SK-N-SH (cell line): ENCODE measurements around the gene HIPK2.

Experiments
- CTCF ChIP-seq: fragments of 200-600 bp; sonication (generic); IDR thresholded peaks from 2 replicates; pipeline ENCODE4 v1.6.1; 2017; ENCODE audit warnings: antibody characterized with exemption, mild to moderate bottlenecking, moderate library complexity
- EP300 ChIP-seq, 2 experiments: IDR thresholded peaks; 2 replicates each; pipeline versions ENCODE4 v1.4.0 to v1.6.1; 2012; ENCODE audit warnings: borderline replicate concordance in 1 of 2, low read depth in 1 of 2, low read length in 1 of 2
- FOXJ3 ChIP-seq: sonication (generic); formaldehyde crosslinking; IDR thresholded peaks from 2 replicates; pipeline ENCODE4 v1.5.1; 2020; ENCODE audit warnings: mild to moderate bottlenecking, missing genetic modification reagents
- JUND ChIP-seq: IDR thresholded peaks from 2 replicates; pipeline ENCODE4 v1.4.0; 2012
- NRF1 ChIP-seq: IDR thresholded peaks from 2 replicates; pipeline ENCODE4 v1.6.1; 2012; ENCODE audit warnings: low read depth, mild to moderate bottlenecking, low read length
- POLR2AphosphoS5 ChIP-seq: IDR thresholded peaks from 2 replicates; pipeline ENCODE4 v1.6.1; 2012; ENCODE audit warnings: low read depth, low read length
- RFX5 ChIP-seq: IDR thresholded peaks from 2 replicates; pipeline ENCODE4 v1.6.1; 2012; ENCODE audit warnings: mild to moderate bottlenecking, improper control_type of control experiment, low read length
- SIN3A ChIP-seq: IDR thresholded peaks from 2 replicates; pipeline ENCODE4 v1.6.1; 2012; ENCODE audit warnings: low read depth, mild to moderate bottlenecking, low read length, moderate library complexity, borderline replicate concordance
- TAF1 ChIP-seq: IDR thresholded peaks from 2 replicates; pipeline ENCODE4 v1.6.1; 2012; ENCODE audit warnings: low read depth, mild to moderate bottlenecking, low read length, moderate library complexity, borderline replicate concordance

GRCh38 chr7:139618482-139619366 is 159.1 kb downstream of the HIPK2 start:
- peak; percentile 71 for TF ChIP-seq CTCF
- no peak for TF ChIP-seq POLR2AphosphoS5
- no peak for TF ChIP-seq TAF1
- TF ChIP-seq JUND: no peak
- TF ChIP-seq EP300 (IDR thresholded peaks at IDR 0.05; ENCODE audit: borderline replicate concordance in 1 of 2, low read depth in 1 of 2, low read length in 1 of 2): no peak
- no peak for TF ChIP-seq RFX5
- TF ChIP-seq NRF1: no peak
- TF ChIP-seq SIN3A: no peak
- no peak for TF ChIP-seq FOXJ3 (CRISPR knock-in tag)
